DMS153 (cell line): Measurements from ENCODE around the gene RPL19.
"Not testable (repeated sequence)": the region's sequence is repeated elsewhere in the genome, so short reads cannot be mapped to it uniquely, and the experiment has no call there.

Experiments
- DNase-seq: peaks from one replicate; lab custom pipeline; 2025; lab: John Stamatoyannopoulos, UW

The RPL19 gene

DNA sequence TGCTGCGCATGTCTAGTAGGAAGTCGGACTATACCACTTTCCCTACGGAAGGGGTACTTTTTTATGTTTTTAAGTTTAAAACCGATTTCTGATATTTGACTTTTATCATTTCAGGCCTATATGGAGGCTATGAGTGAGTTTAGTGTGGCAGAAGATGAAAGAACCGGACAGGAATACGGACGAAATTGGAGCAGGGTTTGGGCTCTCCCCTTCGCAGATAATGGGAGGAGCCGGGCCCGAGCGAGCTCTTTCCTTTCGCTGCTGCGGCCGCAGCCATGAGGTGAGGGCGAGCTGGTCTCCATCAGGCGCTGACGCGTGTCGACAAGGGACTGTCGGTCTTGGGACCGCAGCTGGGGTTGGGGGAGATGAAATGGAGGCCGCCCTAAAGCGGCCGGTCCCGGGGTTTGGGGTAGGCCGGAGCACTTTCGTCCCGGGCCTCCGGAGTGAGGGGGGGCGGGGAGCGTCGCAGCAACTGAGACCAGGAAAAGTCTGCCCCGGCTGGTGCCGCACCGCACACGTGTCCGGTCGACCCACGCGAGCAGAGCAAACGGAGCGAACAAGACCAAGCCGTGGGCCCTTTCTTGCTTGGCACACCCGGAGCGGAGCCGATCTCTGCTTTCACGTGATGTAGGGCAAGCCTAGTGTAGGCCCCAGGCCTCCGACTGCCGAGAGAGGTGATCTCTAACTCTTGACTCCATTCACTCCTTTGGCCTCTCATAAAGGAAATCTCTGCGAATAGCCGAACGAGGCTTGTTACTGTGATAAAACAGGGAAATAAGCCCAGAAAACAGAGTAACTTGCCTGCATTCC lies at the start of gene RPL19:
TSS of gene RPL19 (plus strand) at position 214 of the 810 bp plus-strand sequence. CDS start at position 276, 62 bp downstream.
- DNase-seq, result peak; percentile 74

DNA sequence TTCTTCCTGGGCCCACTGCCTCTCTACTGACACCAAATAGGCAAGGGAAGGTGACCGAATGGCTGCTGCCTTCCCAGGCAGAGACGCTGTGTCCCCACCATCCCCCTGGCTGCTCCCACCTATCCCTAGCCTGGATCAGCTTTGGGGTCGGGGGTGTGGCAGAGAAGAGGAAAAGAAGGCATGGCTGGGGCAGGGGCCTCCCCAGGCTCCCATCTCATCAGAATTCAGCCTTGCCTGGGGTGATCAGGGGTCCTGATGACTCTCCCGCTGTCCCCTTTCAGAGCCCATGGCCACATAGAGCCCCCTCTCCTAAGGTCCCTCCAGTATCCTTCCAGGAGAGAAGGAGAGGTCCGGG lies 49.3 kb upstream of the RPL19 start:
- DNase-seq, result no peak

- DNase-seq, result no peak
Measured at GRCh38 chr17:39151150-39151942, 48.7 kb upstream of the RPL19 start, which contains the start of gene PLXDC1. TSS of gene PLXDC1 (minus strand) at chr17:39151637. CDS start at chr17:39151437, 200 bp downstream.

- no peak for DNase-seq
Measured at GRCh38 chr17:39151943-39152818, 47.9 kb upstream of the RPL19 start.

GRCh38 chr17:39153599-39154051 lies 46.5 kb upstream of the RPL19 start:
- DNase-seq, result peak; percentile 74

DNA sequence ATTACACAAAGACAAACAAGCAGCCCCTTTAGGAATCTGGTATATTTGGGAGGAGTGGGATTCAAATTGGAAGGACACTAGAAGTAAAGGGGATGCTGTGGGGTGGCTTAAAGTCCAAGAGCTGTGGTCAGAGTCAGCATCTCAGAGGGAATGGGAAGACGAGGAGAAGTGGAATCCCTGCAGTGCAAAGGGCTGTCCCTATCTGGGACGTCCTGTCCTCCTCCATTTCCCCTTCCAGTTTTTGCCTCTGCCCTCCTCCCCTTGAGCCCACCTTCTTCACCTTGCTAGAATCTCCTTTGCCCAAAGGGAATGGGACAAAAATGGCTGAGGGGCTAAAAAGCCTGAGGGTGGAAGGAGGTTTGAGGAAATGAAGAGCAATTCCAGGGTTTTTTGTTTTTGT lies 44.4 kb upstream of the RPL19 start:
- DNase-seq, result no peak

- no peak for DNase-seq
Measured at GRCh38 chr17:39156491-39156890, 43.6 kb upstream of the RPL19 start.

- DNase-seq, result no peak
Measured at GRCh38 chr17:39158623-39159022, 41.5 kb upstream of the RPL19 start.

GRCh38 chr17:39161962-39162361 lies 38.1 kb upstream of the RPL19 start:
- no peak for DNase-seq

DNA sequence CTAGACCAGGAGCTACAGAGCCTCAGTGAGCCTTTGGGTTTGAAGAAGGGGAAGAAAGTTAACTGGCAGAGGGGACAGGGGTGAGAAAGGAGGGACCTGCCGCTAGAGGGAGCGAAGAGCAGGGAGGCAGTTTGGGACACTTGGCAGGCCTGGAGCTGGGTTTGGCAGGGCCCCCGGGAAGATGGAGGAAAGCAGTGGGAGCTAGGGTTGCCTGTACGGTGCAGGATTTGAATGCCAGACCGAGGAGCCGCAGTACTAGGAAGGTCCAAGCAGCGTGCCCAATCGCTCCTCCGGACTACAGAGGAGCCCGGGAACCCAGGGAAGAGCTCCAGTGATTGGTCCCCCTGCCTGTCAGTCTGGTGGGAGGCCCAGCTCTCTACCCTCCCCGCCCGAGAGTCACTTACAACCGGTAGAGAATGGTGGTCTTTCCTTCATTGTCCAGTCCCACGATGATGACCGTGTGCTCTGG lies 35.4 kb upstream of the RPL19 start:
- DNase-seq, result peak; percentile 32

- DNase-seq, result no peak
Measured at GRCh38 chr17:39165178-39165840, 34.8 kb upstream of the RPL19 start.

DNA sequence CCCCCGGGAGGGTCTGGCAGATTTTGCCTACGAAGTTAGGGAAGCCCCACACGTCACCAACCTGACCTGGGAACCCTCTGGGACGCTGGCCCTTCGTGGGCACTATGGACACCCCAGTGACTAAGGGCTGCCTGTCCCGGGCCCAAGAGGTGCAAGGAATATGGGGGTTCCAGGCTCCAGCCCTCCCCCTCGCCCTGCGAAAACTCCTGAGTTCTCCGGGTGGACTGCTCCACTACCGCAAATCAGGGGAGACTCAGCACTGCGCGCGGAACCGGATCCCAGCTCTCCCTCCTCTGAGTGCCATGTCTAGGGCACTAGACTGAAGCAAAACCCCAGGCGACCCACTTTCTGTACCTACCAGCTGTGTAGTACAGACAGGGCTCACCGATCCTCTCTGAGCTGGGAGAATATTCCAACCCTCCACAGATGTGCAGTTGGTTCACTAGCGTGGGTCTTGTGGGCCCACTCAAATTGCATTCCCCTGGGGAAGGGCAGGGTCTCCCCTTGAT lies 34.2 kb upstream of the RPL19 start, which contains the start of gene ARL5C:
TSS of gene ARL5C (minus strand) at position 321 of the 509 bp plus-strand sequence. CDS start 401 bp downstream, outside the sequence.
- DNase-seq, result no peak

- no peak for DNase-seq
Measured at GRCh38 chr17:39166437-39167335, 33.4 kb upstream of the RPL19 start.

DNA sequence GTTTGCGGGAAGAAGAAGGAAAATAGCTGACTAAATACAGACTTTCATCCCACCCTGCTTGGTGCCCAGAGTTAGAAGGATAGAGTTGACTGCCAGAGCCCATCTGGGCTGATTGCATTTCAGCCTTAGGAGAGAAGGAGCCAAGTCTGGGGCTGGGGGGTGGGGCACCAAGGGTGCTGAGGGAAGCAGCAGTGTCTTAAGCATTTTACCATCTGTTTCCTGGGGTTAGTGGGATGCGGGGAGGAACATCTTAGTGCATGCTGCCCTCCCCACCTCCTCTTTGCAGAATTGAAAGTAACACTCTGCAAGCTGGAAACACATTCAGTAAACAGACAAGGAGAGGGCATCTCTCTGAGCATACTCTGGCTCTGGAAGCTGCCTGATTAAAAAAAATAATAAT lies 32.6 kb upstream of the RPL19 start:
- DNase-seq, result no peak

GRCh38 chr17:39168503-39168902 lies 31.6 kb upstream of the RPL19 start:
- not testable (repeated sequence) for DNase-seq

DNA sequence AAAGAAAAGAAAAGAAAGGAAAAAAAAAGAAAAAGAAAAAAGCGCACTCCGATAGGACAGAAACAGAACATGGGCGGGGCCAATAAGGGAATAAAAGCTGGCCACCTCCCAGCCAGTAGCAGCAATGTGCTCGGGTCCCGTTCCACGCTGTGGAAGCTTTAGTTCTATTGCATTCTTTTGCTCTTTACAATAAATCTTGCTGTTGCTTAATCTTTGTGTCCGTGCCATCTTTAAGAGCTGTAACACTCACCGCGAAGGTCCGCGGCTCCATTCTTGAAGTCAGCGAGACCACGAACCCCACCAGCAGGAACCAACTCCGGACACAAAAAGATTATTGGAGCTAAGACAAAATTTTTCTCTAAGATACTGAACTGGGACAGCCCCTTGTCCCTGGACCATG lies 31.0 kb upstream of the RPL19 start:
- no peak for DNase-seq

GRCh38 chr17:39169518-39169917 lies 30.6 kb upstream of the RPL19 start:
- no peak for DNase-seq

- no peak for DNase-seq
Measured at GRCh38 chr17:39170109-39170508, 30.0 kb upstream of the RPL19 start.

DNA sequence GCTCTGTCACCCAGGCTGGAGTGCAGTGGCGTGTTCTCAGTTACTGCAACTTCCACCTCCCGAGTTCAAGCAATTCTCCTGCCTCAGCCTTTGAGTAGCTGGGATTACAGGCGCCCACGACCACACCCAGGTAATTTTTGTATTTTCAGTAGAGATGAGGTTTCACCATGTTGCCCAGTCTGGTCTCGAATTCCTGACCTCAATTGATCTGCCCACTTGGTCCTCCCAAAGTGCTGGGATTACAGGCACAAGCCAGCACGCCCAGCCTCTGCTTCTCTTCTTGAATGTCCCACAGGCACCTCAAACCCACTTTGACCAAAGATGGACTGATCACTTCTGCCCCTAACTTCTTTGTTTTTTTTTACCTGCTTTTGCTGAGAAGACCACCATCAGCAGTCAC lies 29.5 kb upstream of the RPL19 start:
- DNase-seq, result no peak

- no peak for DNase-seq
Measured at GRCh38 chr17:39171933-39172332, 28.1 kb upstream of the RPL19 start.
